ENCODE data around the gene TNFSF18. TPM values are rescaled to one million over a fixed set of nuclear protein-coding genes. Genes with fewer than 3 reads are reported as not detected.

Gene TNFSF18
- total RNA-seq, 1 experiment from 2014 or later, result not detected

- no peak for DNase-seq (ENCODE audit: low spot score)
- no peak for ATAC-seq
- no peaks in the 10 kb centered on the region for H3K4me1 Mint-ChIP-seq
- no peaks in the 10 kb centered on the region for H3K27me3 Mint-ChIP-seq (ENCODE audit: low read depth)
- no peaks in the 10 kb centered on the region for H3K36me3 Mint-ChIP-seq
- ChIA-PET POLR2A (no interaction called here), CTCF (no interaction called here)
- no peak overlapping the region for H3K27ac Mint-ChIP-seq
- H3K9me3 Mint-ChIP-seq, result peaks cover 4% of the 10 kb centered on the region; the same call in 1 of the 2 replicates
- TF ChIP-seq AFF4 (CRISPR knock-in tag; IDR thresholded peaks at IDR 0.05; ENCODE audit: borderline replicate concordance) (no peak), MXD4 (CRISPR knock-in tag; IDR thresholded peaks at IDR 0.05; ENCODE audit: borderline replicate concordance) (no peak), NR2C2 (CRISPR knock-in tag; IDR thresholded peaks at IDR 0.05) (no peak), ZBTB21 (CRISPR knock-in tag; IDR thresholded peaks at IDR 0.05; ENCODE audit: borderline replicate concordance) (no peak), ZNF317 (CRISPR knock-in tag; IDR thresholded peaks at IDR 0.05; ENCODE audit: borderline replicate concordance, low read depth) (no peak), ZNF121 (CRISPR knock-in tag; IDR thresholded peaks at IDR 0.05) (no peak), PREB (CRISPR knock-in tag; IDR thresholded peaks at IDR 0.05; ENCODE audit: borderline replicate concordance) (no peak), PRDM15 (CRISPR knock-in tag; IDR thresholded peaks at IDR 0.05) (no peak), FOXP1 (CRISPR knock-in tag; IDR thresholded peaks at IDR 0.05; ENCODE audit: borderline replicate concordance) (no peak), SMAD3 (CRISPR knock-in tag; IDR thresholded peaks at IDR 0.05; ENCODE audit: borderline replicate concordance) (no peak), ZNF425 (CRISPR knock-in tag; conservative IDR thresholded peaks at IDR 0.05) (no peak), ESRRA (CRISPR knock-in tag; IDR thresholded peaks at IDR 0.05; ENCODE audit: borderline replicate concordance) (no peak), FOXP4 (CRISPR knock-in tag; IDR thresholded peaks at IDR 0.05) (no peak), ZNF532 (CRISPR knock-in tag; IDR thresholded peaks at IDR 0.05; ENCODE audit: borderline replicate concordance) (no peak), ZMAT4 (CRISPR knock-in tag; IDR thresholded peaks at IDR 0.05) (no peak), NFYB (CRISPR knock-in tag; conservative IDR thresholded peaks at IDR 0.05; ENCODE audit: low read depth) (no peak), ATF3 (CRISPR knock-in tag; conservative IDR thresholded peaks at IDR 0.05) (no peak), TP53 (CRISPR knock-in tag; IDR thresholded peaks at IDR 0.05) (no peak), PRRX2 (CRISPR knock-in tag; IDR thresholded peaks at IDR 0.05) (no peak)
- no peak overlapping the region for H3K4me3 Mint-ChIP-seq
These were observed 44.9 kb upstream of the TNFSF18 start for GRCh38 chr1:173095632-173096031.
